Measurements from ENCODE around the gene NFATC4.

GRCh38 chr14:24325041-24325530 lies 42.9 kb upstream of the NFATC4 start:
- TF ChIP-seq ZNF19 (tag by site-specific recombination; IDR thresholded peaks at IDR 0.05; ENCODE audit: low read depth), result no peak
- TF ChIP-seq ZNF292 (tag by site-specific recombination; IDR thresholded peaks at IDR 0.05; ENCODE audit: borderline replicate concordance, low read depth), result no peak
- no peak for TF ChIP-seq ZBTB44 (tag by site-specific recombination; IDR thresholded peaks at IDR 0.05)
- no peak for TF ChIP-seq ZNF114 (tag by site-specific recombination; IDR thresholded peaks at IDR 0.05)
- TF ChIP-seq ELK4 (IDR thresholded peaks at IDR 0.05; ENCODE audit: borderline replicate concordance, low read depth, low read length), result no peak
- TF ChIP-seq, protein P1, sequence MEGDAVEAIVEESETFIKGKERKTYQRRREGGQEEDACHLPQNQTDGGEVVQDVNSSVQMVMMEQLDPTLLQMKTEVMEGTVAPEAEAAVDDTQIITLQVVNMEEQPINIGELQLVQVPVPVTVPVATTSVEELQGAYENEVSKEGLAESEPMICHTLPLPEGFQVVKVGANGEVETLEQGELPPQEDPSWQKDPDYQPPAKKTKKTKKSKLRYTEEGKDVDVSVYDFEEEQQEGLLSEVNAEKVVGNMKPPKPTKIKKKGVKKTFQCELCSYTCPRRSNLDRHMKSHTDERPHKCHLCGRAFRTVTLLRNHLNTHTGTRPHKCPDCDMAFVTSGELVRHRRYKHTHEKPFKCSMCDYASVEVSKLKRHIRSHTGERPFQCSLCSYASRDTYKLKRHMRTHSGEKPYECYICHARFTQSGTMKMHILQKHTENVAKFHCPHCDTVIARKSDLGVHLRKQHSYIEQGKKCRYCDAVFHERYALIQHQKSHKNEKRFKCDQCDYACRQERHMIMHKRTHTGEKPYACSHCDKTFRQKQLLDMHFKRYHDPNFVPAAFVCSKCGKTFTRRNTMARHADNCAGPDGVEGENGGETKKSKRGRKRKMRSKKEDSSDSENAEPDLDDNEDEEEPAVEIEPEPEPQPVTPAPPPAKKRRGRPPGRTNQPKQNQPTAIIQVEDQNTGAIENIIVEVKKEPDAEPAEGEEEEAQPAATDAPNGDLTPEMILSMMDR (tag by site-specific recombination; IDR thresholded peaks at IDR 0.05), result no peak
- no peak for TF ChIP-seq ZBTB20 (tag by site-specific recombination; IDR thresholded peaks at IDR 0.05)
- no peak for TF ChIP-seq KLF8 (tag by site-specific recombination; IDR thresholded peaks at IDR 0.05)

Measured in HEK293 (cell line).